Duodenal mucosa (tissue), 2 donors: ENCODE measurements around the gene DIMT1.

Experiments used
- H3K27ac ChIP-seq: one replicate; pipeline ENCODE4 v1.7.0; 2013; ENCODE audit warnings: low read depth, low read length
- H3K27me3 ChIP-seq, 2 donors: one replicate each; pipeline ENCODE4 v1.7.0; 2013; ENCODE audit warnings: low read length in 2 of 2, control low read depth in 1 of 2; ENCODE audit not compliant: insufficient read depth in 2 of 2, control insufficient read depth in 1 of 2
- H3K36me3 ChIP-seq, 2 donors: one replicate each; pipeline ENCODE4 v1.7.0; 2013; ENCODE audit warnings: low read length in 2 of 2, control low read depth in 1 of 2; ENCODE audit not compliant: insufficient read depth in 2 of 2, control insufficient read depth in 1 of 2
- H3K4me1 ChIP-seq, 2 donors: one replicate each; pipeline ENCODE4 v1.7.0; 2013; ENCODE audit warnings: low read length in 2 of 2, control low read depth in 1 of 2; ENCODE audit not compliant: insufficient read depth in 2 of 2, control insufficient read depth in 1 of 2
- H3K4me3 ChIP-seq, 2 donors: one replicate each; pipeline ENCODE4 v1.7.0; 2013; ENCODE audit warnings: low read length in 2 of 2, low read depth in 1 of 2
- H3K9ac ChIP-seq, 2 donors: one replicate each; pipeline ENCODE4 v1.7.0; 2013; ENCODE audit warnings: low read length in 2 of 2, low read depth in 1 of 2
- H3K9me3 ChIP-seq, 2 donors: one replicate each; pipeline ENCODE4 v1.7.0; 2013; ENCODE audit warnings: low read length in 2 of 2, control low read depth in 1 of 2; ENCODE audit not compliant: control insufficient read depth in 1 of 2

DIMT1 gene

DNA sequence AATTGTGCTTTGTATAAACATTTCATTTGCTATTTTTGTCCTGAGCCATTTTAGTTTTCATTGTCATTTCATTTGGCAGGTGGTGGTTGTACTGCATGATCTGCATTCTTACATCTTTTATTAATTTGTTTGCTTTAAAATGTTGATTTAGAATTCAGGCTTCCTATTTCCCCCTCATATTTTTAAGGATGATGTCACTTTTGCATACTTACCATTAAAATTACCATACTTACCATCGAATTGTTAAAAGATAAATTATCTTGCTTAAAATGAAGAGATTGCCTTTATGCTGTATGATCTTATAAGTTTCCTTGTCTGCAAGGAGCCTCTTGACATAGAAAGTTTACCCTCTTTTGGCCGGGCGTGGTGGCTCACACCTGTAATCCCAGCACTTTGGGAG lies 31.1 kb downstream of the DIMT1 start:
- H3K27me3 ChIP-seq = no peaks in the 10 kb centered on the region
- H3K27ac ChIP-seq = no peak overlapping the region
- no peak overlapping the region for H3K4me3 ChIP-seq
- no peak overlapping the region for H3K9ac ChIP-seq
- H3K4me1 ChIP-seq = no peaks in the 10 kb centered on the region
- no peaks in the 10 kb centered on the region for H3K9me3 ChIP-seq
- H3K36me3 ChIP-seq = peaks cover 8 to 26% of the 10 kb centered on the region in 2 donors

DNA sequence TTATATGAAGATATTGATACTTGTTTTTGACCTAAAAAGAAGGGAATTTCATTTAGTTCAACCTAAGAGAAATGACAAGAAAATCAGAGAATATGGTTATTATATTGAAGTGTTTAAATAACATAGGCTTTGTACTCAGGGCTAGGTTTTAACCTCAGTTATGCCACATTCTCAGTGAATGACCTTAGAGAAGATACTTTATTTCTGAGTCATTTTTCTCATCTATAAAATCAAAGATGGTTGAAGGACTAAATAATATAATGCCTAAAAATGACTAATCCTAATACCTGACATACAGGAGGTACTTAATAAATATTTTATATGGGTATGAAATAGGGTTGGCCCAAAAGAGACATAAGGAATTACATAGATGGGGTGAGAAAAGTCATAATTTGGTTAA lies 32.3 kb downstream of the DIMT1 start:
- no peak overlapping the region for H3K4me3 ChIP-seq
- no peaks in the 10 kb centered on the region for H3K9me3 ChIP-seq
- no peak overlapping the region for H3K9ac ChIP-seq
- no peaks in the 10 kb centered on the region for H3K4me1 ChIP-seq
- H3K36me3 ChIP-seq = peaks cover 8 to 22% of the 10 kb centered on the region in 2 donors
- no peaks in the 10 kb centered on the region for H3K27me3 ChIP-seq
- no peak overlapping the region for H3K27ac ChIP-seq

- Histone ChIP-seq H3K27me3 (no peaks in the 10 kb centered on the region), H3K4me1 (no peaks in the 10 kb centered on the region), H3K9ac (no peak overlapping the region), H3K27ac (no peak overlapping the region), H3K36me3 (peaks cover 15 to 26% of the 10 kb centered on the region in 2 donors), H3K4me3 (no peak overlapping the region), H3K9me3 (no peaks in the 10 kb centered on the region)
These were observed 34.7 kb downstream of the DIMT1 start for GRCh38 chr5:62369039-62369438.

- no peaks in the 10 kb centered on the region for H3K9me3 ChIP-seq
- no peak overlapping the region for H3K27ac ChIP-seq
- H3K27me3 ChIP-seq = no peaks in the 10 kb centered on the region
- peaks cover 11 to 37% of the 10 kb centered on the region in 2 donors for H3K36me3 ChIP-seq
- no peak overlapping the region for H3K9ac ChIP-seq
- H3K4me1 ChIP-seq = no peaks in the 10 kb centered on the region
- H3K4me3 ChIP-seq = no peak overlapping the region
These were observed 41.0 kb downstream of the DIMT1 start for GRCh38 chr5:62362701-62363100.

DNA sequence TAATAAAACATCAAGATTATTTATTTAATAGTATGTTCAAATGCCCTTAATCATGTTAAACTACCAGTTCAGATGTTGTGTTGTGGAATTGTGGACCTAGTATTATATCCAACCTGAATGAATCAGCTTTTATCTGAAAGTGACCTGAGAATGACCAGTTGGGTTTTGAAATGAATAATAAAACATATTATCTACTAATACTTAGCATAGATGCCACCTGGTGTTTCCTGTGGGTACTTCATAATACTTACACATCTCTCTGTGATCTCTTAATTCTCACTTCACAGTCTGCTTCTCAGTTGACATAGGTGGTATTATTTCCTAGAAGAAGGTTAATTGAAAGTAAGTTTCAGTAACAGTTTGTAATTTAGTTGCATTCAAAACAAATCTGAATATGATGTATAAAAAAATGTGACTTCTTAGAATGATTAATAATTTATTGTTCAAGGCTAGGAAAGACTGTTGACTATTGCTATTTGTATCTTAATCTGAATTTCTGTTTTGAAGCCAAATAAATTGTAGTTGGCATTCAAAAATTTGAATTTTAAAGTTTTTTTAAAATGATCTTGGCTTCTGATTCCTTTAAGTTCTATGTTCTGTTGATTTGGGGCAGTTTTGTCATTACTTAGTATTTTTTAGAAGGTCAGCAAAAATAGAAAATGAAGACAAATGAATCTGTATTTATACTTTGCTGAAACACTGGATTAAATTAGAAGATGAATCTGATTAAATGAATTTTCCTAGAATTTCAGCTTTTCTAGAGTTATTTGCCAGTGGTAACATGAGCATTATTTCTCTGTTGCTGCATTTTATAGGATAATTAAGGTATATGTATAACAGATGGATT lies 49.5 kb downstream of the DIMT1 start:
- Histone ChIP-seq H3K9ac (no peak overlapping the region), H3K36me3 (peaks cover 0 to 17% of the 10 kb centered on the region in 2 donors), H3K4me3 (no peak overlapping the region), H3K4me1 (no peaks in the 10 kb centered on the region), H3K9me3 (no peaks in the 10 kb centered on the region), H3K27ac (no peak overlapping the region), H3K27me3 (no peaks in the 10 kb centered on the region)

DNA sequence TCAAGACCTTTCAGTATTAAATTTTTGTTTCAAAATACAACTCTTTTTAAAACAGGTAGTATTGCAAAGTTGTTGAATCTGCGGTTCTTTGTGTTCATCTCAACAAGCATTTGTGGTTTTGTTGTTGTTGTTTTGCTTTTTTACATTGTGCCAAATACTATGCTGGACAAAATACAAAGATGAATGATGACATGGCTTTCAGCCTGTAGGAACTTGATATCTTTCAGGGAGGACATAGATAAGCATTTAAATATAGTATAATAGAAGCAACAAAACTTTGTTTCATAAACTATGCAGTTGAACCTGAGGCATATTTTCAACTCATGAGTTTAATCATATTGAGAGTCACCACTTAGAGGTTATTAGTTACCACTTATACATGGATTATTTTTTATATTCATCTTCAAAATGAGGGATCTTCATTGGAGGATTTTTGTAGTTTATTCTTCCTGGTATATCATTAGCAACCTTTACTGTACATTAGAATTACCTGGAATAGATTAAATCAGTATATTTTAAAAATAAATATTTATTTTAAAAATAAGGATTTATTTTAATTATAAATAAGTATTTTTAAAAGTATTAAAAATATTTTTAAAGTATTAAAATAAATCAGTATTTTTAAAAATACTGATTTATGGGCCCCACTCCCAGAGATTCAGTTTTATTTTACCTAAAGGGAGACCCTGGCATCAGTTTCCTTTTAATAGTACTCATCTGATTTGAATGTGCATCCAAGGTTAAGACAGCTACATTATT lies 54.8 kb downstream of the DIMT1 start:
- Histone ChIP-seq H3K36me3 (peaks cover 0 to 11% of the 10 kb centered on the region in 2 donors), H3K9ac (no peak overlapping the region), H3K27ac (no peak overlapping the region), H3K4me1 (no peaks in the 10 kb centered on the region), H3K9me3 (no peaks in the 10 kb centered on the region), H3K4me3 (no peak overlapping the region), H3K27me3 (no peaks in the 10 kb centered on the region)

- Histone ChIP-seq H3K4me1 (no peaks in the 10 kb centered on the region), H3K27ac (no peak overlapping the region), H3K27me3 (no peaks in the 10 kb centered on the region), H3K9ac (no peak overlapping the region), H3K9me3 (no peaks in the 10 kb centered on the region), H3K4me3 (no peak overlapping the region), H3K36me3 (peaks cover 0 to 8% of the 10 kb centered on the region in 2 donors)
These were observed 55.8 kb downstream of the DIMT1 start for GRCh38 chr5:62347928-62348327.

- Histone ChIP-seq H3K9me3 (no peaks in the 10 kb centered on the region), H3K4me1 (no peaks in the 10 kb centered on the region), H3K27ac (no peak overlapping the region), H3K27me3 (no peaks in the 10 kb centered on the region), H3K4me3 (no peak overlapping the region), H3K9ac (no peak overlapping the region), H3K36me3 (peaks cover 0 to 6% of the 10 kb centered on the region in 2 donors)
These were observed 57.0 kb downstream of the DIMT1 start for GRCh38 chr5:62346748-62347147.

DNA sequence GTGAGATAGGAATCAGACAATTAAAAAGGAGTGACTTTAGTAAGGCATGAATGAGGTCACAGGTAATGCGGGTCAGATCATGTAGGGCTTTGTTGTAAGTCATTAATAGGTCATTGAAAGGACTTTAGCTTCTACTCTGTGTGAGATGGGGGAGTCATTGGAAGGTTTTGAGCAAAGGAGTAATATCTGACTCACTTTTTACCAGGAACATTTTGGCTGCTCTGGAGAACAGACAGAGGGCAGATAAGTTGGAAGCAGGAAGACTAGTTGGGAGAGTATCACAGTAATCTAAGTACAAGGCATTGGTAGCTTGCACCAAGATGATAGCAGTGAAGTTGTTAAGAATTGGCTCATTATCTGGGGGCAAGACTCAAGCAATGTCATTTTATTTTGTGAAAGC lies 60.3 kb downstream of the DIMT1 start:
- no peak overlapping the region for H3K4me3 ChIP-seq
- no peaks in the 10 kb centered on the region for H3K4me1 ChIP-seq
- H3K27ac ChIP-seq = no peak overlapping the region
- H3K36me3 ChIP-seq = no peaks in the 10 kb centered on the region
- H3K9ac ChIP-seq = no peak overlapping the region
- H3K27me3 ChIP-seq = no peaks in the 10 kb centered on the region
- H3K9me3 ChIP-seq = no peaks in the 10 kb centered on the region

- no peak overlapping the region for H3K27ac ChIP-seq
- no peaks in the 10 kb centered on the region for H3K36me3 ChIP-seq
- no peaks in the 10 kb centered on the region for H3K4me1 ChIP-seq
- H3K9ac ChIP-seq = no peak overlapping the region
- H3K4me3 ChIP-seq = no peak overlapping the region
- H3K9me3 ChIP-seq = no peaks in the 10 kb centered on the region
- no peaks in the 10 kb centered on the region for H3K27me3 ChIP-seq
These were observed 61.2 kb downstream of the DIMT1 start for GRCh38 chr5:62342476-62342837.
